Karpas-422 (cell line): ENCODE data around the gene WSB1. TPM values are rescaled to one million over a fixed set of nuclear protein-coding genes. Genes with fewer than 3 reads are reported as not detected.
"Not testable (repeated sequence)": the region's sequence is repeated elsewhere in the genome, so short reads cannot be mapped to it uniquely, and the experiment has no call there.

Experiments
- DNase-seq: peaks from one replicate; pipeline ENCODE4 v3.0.0-alpha.2; 2015
- H2AFZ ChIP-seq: fragments of 200-600 bp; sonication (generic); 2 replicates; pipeline ENCODE4 v1.6.1; 2014; ENCODE audit warnings: antibody characterized with exemption, low read length, mixed read lengths
- H3K27ac ChIP-seq: fragments of 200-600 bp; sonication (generic); 2 replicates; pipeline ENCODE4 v1.5.1; 2014; ENCODE audit warnings: mild to moderate bottlenecking, low read length, moderate library complexity
- H3K27me3 ChIP-seq: fragments of 200-600 bp; sonication (generic); 2 replicates; pipeline ENCODE4 v1.6.1; 2014; ENCODE audit warnings: low read length, mixed read lengths
- H3K36me3 ChIP-seq: fragments of 200-600 bp; sonication (generic); 2 replicates; pipeline ENCODE4 v1.6.1; 2014; ENCODE audit warnings: low read length, mixed read lengths; ENCODE audit not compliant: insufficient read depth
- H3K4me1 ChIP-seq: fragments of 200-600 bp; sonication (generic); 2 replicates; pipeline ENCODE4 v1.6.1; 2014; ENCODE audit warnings: mild to moderate bottlenecking, low read length, mixed read lengths
- H3K4me2 ChIP-seq: fragments of 200-600 bp; sonication (generic); 2 replicates; pipeline ENCODE4 v1.6.1; 2014; ENCODE audit warnings: low read length, low read depth, mild to moderate bottlenecking; ENCODE audit not compliant: poor library complexity, severe bottlenecking
- H3K4me3 ChIP-seq: fragments of 200-600 bp; sonication (generic); 2 replicates; pipeline ENCODE4 v1.5.1; 2014; ENCODE audit warnings: mild to moderate bottlenecking, antibody characterized with exemption, low read length, mixed read lengths
- H3K79me2 ChIP-seq: fragments of 200-600 bp; sonication (generic); 2 replicates; pipeline ENCODE4 v1.6.1; 2014; ENCODE audit warnings: mild to moderate bottlenecking, low read length, mixed read lengths
- H3K9ac ChIP-seq: fragments of 200-600 bp; sonication (generic); 2 replicates; pipeline ENCODE4 v1.6.0; 2014; ENCODE audit warnings: low read length
- H3K9me2 ChIP-seq: fragments of 200-600 bp; sonication (generic), shearing (Covaris generic); replicated peaks from 2 replicates; pipeline ENCODE4 v1.6.0; 2014; ENCODE audit warnings: mild to moderate bottlenecking, low read length, moderate library complexity; ENCODE audit not compliant: insufficient read depth
- H3K9me3 ChIP-seq: fragments of 300-700, 200-600 bp; sonication (generic); 2 replicates; pipeline ENCODE4 v1.6.1; 2014; ENCODE audit warnings: low read length, mixed read lengths
- H4K20me1 ChIP-seq: fragments of 200-600 bp; sonication (generic); 2 replicates; pipeline ENCODE4 v1.6.1; 2014; ENCODE audit warnings: mild to moderate bottlenecking, antibody characterized with exemption, low read length, low read depth; ENCODE audit not compliant: insufficient read depth
- total RNA-seq: library from RNA; depleted of rRNA; stranded (reverse); fragments of >200 nt; shearing (Covaris generic); gene quantifications from 2 replicates; pipeline ENCODE4 v1.2.3, GENCODE V29; 2014; ENCODE audit warnings: low replicate concordance

Gene WSB1
- total RNA-seq, 1 experiment from 2014 or later = 128 TPM

DNA sequence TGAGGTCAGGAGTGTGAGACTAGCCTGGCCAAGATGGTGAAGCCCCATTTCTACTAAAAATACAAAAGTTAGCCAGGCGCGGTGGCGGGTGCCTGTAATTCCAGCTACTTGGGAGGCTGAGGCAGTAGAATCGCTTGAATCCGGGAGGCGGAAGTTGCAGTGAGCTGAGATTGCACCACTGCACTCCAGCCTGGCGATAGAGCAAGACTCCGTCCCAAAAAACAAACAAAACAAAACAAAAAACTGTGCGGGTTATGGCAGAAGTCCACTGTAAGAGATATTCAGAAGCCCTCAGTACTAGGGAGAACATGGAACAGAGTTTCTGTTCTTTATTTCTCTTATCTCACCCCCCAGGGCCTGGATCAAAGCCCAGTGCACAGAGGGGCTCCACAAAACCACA, 34.8 kb downstream of the WSB1 start:
- H3K4me1 ChIP-seq = peaks cover 17% of the 10 kb centered on the region
- not testable (repeated sequence) for H3K4me3 ChIP-seq, H2AFZ ChIP-seq, H3K9me3 ChIP-seq, H3K27me3 ChIP-seq, H3K4me2 ChIP-seq, H4K20me1 ChIP-seq, H3K36me3 ChIP-seq, DNase-seq, H3K27ac ChIP-seq, H3K9me2 ChIP-seq, H3K9ac ChIP-seq, H3K79me2 ChIP-seq

GRCh38 chr17:27329146-27329805, 35.4 kb downstream of the WSB1 start:
- Histone ChIP-seq H3K9me2 (no peaks in the 10 kb centered on the region), H3K4me2 (no peak overlapping the region), H2AFZ (no peak overlapping the region), H3K4me3 (no peak overlapping the region), H3K9ac (no peak overlapping the region), H4K20me1 (no peaks in the 10 kb centered on the region), H3K9me3 (no peaks in the 10 kb centered on the region), H3K27me3 (peaks cover 2% of the 10 kb centered on the region; the same call in 1 of the 2 replicates), H3K79me2 (no peaks in the 10 kb centered on the region), H3K4me1 (peaks cover 22% of the 10 kb centered on the region), H3K36me3 (no peaks in the 10 kb centered on the region), H3K27ac (no peak overlapping the region)
- no peak for DNase-seq

- Histone ChIP-seq H2AFZ (no peak overlapping the region), H3K4me3 (peak overlapping the region; percentile 78), H3K4me2 (peak overlapping the region; percentile 99), H3K4me1 (peaks cover 36% of the 10 kb centered on the region), H3K36me3 (no peaks in the 10 kb centered on the region), H3K9me2 (no peaks in the 10 kb centered on the region), H3K27ac (no peak overlapping the region), H3K9ac (peak overlapping the region; percentile 72), H3K9me3 (no peaks in the 10 kb centered on the region), H3K79me2 (no peaks in the 10 kb centered on the region), H4K20me1 (no peaks in the 10 kb centered on the region), H3K27me3 (peaks cover 2% of the 10 kb centered on the region; the same call in 1 of the 2 replicates)
- no peak for DNase-seq
Measured at GRCh38 chr17:27332047-27332393, 38.1 kb downstream of the WSB1 start.

GRCh38 chr17:27332485-27333409, 38.8 kb downstream of the WSB1 start:
- Histone ChIP-seq H3K4me3 (peak overlapping the region; percentile 78), H3K4me2 (peak overlapping the region; percentile 99), H3K79me2 (no peaks in the 10 kb centered on the region), H3K9me2 (no peaks in the 10 kb centered on the region), H3K27me3 (peaks cover 2% of the 10 kb centered on the region; the same call in 1 of the 2 replicates), H4K20me1 (no peaks in the 10 kb centered on the region), H3K27ac (no peak overlapping the region), H3K9ac (peak overlapping the region; percentile 72), H3K4me1 (peaks cover 44% of the 10 kb centered on the region), H3K36me3 (no peaks in the 10 kb centered on the region), H3K9me3 (no peaks in the 10 kb centered on the region), H2AFZ (peak overlapping the region; percentile 99)
- DNase-seq = peak; percentile 94

DNA sequence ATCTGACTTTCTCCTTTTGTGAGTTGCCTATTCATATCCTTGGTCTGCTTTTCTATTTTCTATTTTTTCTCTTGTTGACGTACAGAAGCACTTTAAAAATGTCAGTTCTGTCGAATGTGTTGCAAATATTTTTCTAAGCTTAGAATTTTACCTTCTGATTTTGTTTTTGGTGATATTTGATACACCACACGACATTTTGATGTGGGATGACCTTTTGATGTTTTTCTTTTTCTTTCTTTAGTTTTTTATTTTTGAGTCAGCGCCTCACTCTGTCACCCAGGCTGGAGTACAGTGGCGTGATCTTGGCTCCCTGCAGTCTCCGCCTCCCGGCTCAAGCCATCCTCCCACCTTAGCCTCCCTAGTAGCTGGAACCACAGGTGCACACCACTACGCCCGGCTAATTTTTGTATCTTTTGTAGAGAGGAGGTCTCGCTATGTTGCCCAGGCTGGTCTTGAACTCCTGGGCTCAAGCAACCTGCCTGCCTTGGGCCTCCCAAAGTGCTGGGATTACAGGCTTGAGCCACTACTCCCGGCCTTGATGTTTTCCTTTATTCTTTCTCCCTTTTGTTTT, 39.6 kb downstream of the WSB1 start:
- peak overlapping the region; percentile 99 for H2AFZ ChIP-seq
- H3K4me1 ChIP-seq = peaks cover 51% of the 10 kb centered on the region
- H3K4me3 ChIP-seq = peak overlapping the region; percentile 78
- H3K27ac ChIP-seq = no peak overlapping the region
- H3K9me3 ChIP-seq = no peaks in the 10 kb centered on the region
- no peaks in the 10 kb centered on the region for H4K20me1 ChIP-seq
- H3K27me3 ChIP-seq = peaks cover 2% of the 10 kb centered on the region; the same call in 1 of the 2 replicates
- H3K9me2 ChIP-seq = no peaks in the 10 kb centered on the region
- H3K36me3 ChIP-seq = no peaks in the 10 kb centered on the region
- peak overlapping the region; percentile 72 for H3K9ac ChIP-seq
- no peaks in the 10 kb centered on the region for H3K79me2 ChIP-seq
- DNase-seq = no peak
- peak overlapping the region; percentile 99 for H3K4me2 ChIP-seq

- H3K9ac ChIP-seq = no peak overlapping the region
- H4K20me1 ChIP-seq = no peaks in the 10 kb centered on the region
- no peaks in the 10 kb centered on the region for H3K36me3 ChIP-seq
- H3K79me2 ChIP-seq = no peaks in the 10 kb centered on the region
- no peak overlapping the region for H3K4me3 ChIP-seq
- H3K4me1 ChIP-seq = peaks cover 76% of the 10 kb centered on the region
- H3K9me3 ChIP-seq = no peaks in the 10 kb centered on the region
- DNase-seq = peak; percentile 49
- peaks cover 2% of the 10 kb centered on the region; the same call in 1 of the 2 replicates for H3K27me3 ChIP-seq
- no peak overlapping the region for H2AFZ ChIP-seq
- H3K27ac ChIP-seq = no peak overlapping the region
- H3K4me2 ChIP-seq = no peak overlapping the region
- no peaks in the 10 kb centered on the region for H3K9me2 ChIP-seq
Measured at GRCh38 chr17:27336184-27336583, 42.3 kb downstream of the WSB1 start.

- peak; percentile 80 for DNase-seq
- H3K4me2 ChIP-seq = peak overlapping the region; percentile 55
Measured at GRCh38 chr17:27338536-27338985, 44.6 kb downstream of the WSB1 start.

More at GRCh38 chr17:27338536-27338985, 44.6 kb downstream of the WSB1 start:
- Histone ChIP-seq H3K9me2 (no peaks in the 10 kb centered on the region), H4K20me1 (no peaks in the 10 kb centered on the region), H3K4me1 (peaks cover 83% of the 10 kb centered on the region), H3K27ac (peak overlapping the region; percentile 58; the same call in 1 of the 2 replicates), H3K36me3 (no peaks in the 10 kb centered on the region), H3K9ac (peak overlapping the region; percentile 26), H3K4me3 (peak overlapping the region; percentile 28; the same call in 1 of the 2 replicates), H3K9me3 (no peaks in the 10 kb centered on the region), H3K27me3 (peaks cover 2% of the 10 kb centered on the region; the same call in 1 of the 2 replicates), H3K79me2 (no peaks in the 10 kb centered on the region), H2AFZ (peak overlapping the region; percentile 6; the same call in 1 of the 2 replicates)
